ENCODE data around the gene C1QTNF9B. TPM values are rescaled to one million over a fixed set of nuclear protein-coding genes. Genes with fewer than 3 reads are reported as not detected.

C1QTNF9B gene
- total and polyA plus RNA-seq, 2 experiments from 2014 or later, result 0.27 to 0.28 TPM

DNA sequence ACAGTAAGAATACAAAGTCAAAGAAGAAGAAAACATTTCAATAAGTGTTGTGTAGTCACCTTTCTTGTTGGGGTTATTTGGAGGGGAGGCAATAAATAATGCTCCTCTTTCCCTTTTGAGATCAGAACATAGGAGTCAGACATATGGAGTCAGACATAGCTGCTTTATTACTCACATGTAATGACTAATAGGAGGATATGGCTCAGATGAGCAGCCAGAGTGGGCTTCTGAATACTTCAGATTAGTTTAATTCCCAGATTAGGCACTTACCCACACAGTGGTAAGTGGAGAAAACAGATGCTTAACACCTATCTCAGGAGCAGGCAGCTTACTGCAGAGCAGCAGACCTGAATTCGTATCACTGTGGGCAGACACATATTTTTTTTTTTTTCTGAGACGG lies 31.7 kb upstream of the C1QTNF9B start:
- no peak for ATAC-seq
- Histone ChIP-seq H3F3A (replicated peaks; ENCODE audit: low read depth) (no peaks in the 10 kb centered on the region), H3K4me2 (no peak overlapping the region), H4K20me1 (replicated peaks; ENCODE audit: insufficient read depth) (no peaks in the 10 kb centered on the region), H3K27me3 (ENCODE audit: insufficient read depth) (no peaks in the 10 kb centered on the region), H3K27ac (ENCODE audit: low read depth) (no peak overlapping the region), H3K9me2 (ENCODE audit: insufficient read depth) (no peaks in the 10 kb centered on the region), H3K79me2 (replicated peaks; ENCODE audit: insufficient read depth) (no peaks in the 10 kb centered on the region), H3K4me1 (ENCODE audit: insufficient read depth) (no peaks in the 10 kb centered on the region), H3K36me3 (ENCODE audit: insufficient read depth) (no peaks in the 10 kb centered on the region), H2AFZ (no peak overlapping the region), H3K4me3 (no peak overlapping the region)
- H3K4me3 Mint-ChIP-seq, result no peak overlapping the region
- no peak for DNase-seq (ENCODE audit: low spot score)
- H3K27ac Mint-ChIP-seq, result no peak overlapping the region
- H3K27me3 Mint-ChIP-seq (ENCODE audit: insufficient read depth, low read depth, poor library complexity), result peaks cover 1% of the 10 kb centered on the region
- TF ChIP-seq, protein P1, sequence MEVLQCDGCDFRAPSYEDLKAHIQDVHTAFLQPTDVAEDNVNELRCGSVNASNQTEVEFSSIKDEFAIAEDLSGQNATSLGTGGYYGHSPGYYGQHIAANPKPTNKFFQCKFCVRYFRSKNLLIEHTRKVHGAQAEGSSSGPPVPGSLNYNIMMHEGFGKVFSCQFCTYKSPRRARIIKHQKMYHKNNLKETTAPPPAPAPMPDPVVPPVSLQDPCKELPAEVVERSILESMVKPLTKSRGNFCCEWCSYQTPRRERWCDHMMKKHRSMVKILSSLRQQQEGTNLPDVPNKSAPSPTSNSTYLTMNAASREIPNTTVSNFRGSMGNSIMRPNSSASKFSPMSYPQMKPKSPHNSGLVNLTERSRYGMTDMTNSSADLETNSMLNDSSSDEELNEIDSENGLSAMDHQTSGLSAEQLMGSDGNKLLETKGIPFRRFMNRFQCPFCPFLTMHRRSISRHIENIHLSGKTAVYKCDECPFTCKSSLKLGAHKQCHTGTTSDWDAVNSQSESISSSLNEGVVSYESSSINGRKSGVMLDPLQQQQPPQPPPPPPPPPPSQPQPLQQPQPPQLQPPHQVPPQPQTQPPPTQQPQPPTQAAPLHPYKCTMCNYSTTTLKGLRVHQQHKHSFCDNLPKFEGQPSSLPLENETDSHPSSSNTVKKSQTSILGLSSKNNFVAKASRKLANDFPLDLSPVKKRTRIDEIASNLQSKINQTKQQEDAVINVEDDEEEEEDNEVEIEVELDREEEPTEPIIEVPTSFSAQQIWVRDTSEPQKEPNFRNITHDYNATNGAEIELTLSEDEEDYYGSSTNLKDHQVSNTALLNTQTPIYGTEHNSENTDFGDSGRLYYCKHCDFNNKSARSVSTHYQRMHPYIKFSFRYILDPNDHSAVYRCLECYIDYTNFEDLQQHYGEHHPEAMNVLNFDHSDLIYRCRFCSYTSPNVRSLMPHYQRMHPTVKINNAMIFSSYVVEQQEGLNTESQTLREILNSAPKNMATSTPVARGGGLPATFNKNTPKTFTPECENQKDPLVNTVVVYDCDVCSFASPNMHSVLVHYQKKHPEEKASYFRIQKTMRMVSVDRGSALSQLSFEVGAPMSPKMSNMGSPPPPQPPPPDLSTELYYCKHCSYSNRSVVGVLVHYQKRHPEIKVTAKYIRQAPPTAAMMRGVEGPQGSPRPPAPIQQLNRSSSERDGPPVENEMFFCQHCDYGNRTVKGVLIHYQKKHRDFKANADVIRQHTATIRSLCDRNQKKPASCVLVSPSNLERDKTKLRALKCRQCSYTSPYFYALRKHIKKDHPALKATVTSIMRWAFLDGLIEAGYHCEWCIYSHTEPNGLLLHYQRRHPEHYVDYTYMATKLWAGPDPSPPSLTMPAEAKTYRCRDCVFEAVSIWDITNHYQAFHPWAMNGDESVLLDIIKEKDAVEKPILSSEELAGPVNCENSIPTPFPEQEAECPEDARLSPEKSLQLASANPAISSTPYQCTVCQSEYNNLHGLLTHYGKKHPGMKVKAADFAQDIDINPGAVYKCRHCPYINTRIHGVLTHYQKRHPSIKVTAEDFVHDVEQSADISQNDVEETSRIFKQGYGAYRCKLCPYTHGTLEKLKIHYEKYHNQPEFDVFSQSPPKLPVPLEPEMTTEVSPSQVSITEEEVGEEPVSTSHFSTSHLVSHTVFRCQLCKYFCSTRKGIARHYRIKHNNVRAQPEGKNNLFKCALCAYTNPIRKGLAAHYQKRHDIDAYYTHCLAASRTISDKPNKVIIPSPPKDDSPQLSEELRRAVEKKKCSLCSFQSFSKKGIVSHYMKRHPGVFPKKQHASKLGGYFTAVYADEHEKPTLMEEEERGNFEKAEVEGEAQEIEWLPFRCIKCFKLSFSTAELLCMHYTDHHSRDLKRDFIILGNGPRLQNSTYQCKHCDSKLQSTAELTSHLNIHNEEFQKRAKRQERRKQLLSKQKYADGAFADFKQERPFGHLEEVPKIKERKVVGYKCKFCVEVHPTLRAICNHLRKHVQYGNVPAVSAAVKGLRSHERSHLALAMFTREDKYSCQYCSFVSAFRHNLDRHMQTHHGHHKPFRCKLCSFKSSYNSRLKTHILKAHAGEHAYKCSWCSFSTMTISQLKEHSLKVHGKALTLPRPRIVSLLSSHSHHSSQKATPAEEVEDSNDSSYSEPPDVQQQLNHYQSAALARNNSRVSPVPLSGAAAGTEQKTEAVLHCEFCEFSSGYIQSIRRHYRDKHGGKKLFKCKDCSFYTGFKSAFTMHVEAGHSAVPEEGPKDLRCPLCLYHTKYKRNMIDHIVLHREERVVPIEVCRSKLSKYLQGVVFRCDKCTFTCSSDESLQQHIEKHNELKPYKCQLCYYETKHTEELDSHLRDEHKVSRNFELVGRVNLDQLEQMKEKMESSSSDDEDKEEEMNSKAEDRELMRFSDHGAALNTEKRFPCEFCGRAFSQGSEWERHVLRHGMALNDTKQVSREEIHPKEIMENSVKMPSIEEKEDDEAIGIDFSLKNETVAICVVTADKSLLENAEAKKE (CRISPR knock-in tag; IDR thresholded peaks at IDR 0.05), result no peak
- peaks cover 4% of the 10 kb centered on the region for H3K4me1 Mint-ChIP-seq
- H3K9me3 Mint-ChIP-seq, result no peaks in the 10 kb centered on the region
- no peaks in the 10 kb centered on the region for H3K36me3 Mint-ChIP-seq (ENCODE audit: low read depth)

DNA sequence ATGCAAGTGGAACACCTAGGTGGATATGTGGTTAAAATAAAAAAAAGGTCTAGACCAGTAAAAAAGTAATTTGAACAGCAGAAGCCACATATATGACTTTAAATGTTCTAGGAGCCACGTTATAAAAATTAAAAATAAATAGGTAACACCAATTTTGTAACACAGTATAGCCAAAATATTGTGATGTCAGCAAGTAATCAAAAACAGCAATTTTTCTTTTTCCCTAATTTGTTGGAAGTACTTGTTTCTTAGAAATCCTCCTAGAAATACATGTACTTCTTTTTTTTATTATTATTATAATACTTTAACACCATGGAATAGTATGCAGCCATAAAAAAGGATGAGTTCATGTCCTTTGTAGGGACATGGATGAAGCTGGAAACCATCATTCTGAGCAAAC lies 25.7 kb upstream of the C1QTNF9B start:
- H3K4me3 Mint-ChIP-seq, result no peak overlapping the region
- no peak overlapping the region for H3K4me3 ChIP-seq
- DNase-seq (ENCODE audit: low spot score) (no peak), ATAC-seq (no peak)
- H3K79me2 ChIP-seq (replicated peaks; ENCODE audit: insufficient read depth), result no peaks in the 10 kb centered on the region
- peaks cover 2% of the 10 kb centered on the region; the same call in 2 of the 3 replicates for H3K9me3 Mint-ChIP-seq
- H3K27me3 Mint-ChIP-seq (ENCODE audit: insufficient read depth, low read depth, poor library complexity), result peaks cover 1% of the 10 kb centered on the region
- no peaks in the 10 kb centered on the region; the same call in 2 of the 3 replicates for H3K36me3 Mint-ChIP-seq (ENCODE audit: low read depth)
- H3K27me3 ChIP-seq (ENCODE audit: insufficient read depth), result no peaks in the 10 kb centered on the region
- no peaks in the 10 kb centered on the region for H3K9me2 ChIP-seq (ENCODE audit: insufficient read depth)
- peaks cover 12% of the 10 kb centered on the region for H3K4me1 ChIP-seq (ENCODE audit: insufficient read depth)
- no peak overlapping the region for H3K4me2 ChIP-seq
- no peaks in the 10 kb centered on the region for H3F3A ChIP-seq (replicated peaks; ENCODE audit: low read depth)
- no peaks in the 10 kb centered on the region for H4K20me1 ChIP-seq (replicated peaks; ENCODE audit: insufficient read depth)
- no peaks in the 10 kb centered on the region for H3K36me3 ChIP-seq (ENCODE audit: insufficient read depth)
- peaks cover 17% of the 10 kb centered on the region for H3K4me1 Mint-ChIP-seq
- H3K27ac ChIP-seq (ENCODE audit: low read depth), result no peak overlapping the region
- no peak overlapping the region for H2AFZ ChIP-seq
- no peak overlapping the region for H3K27ac Mint-ChIP-seq
- TF ChIP-seq ZNF331 (CRISPR knock-in tag; IDR thresholded peaks at IDR 0.05; ENCODE audit: low read depth), result no peak
- TF ChIP-seq JUNB (IDR thresholded peaks at IDR 0.05; ENCODE audit: unreplicated experiment), result no peak
- no peak for TF ChIP-seq NANOG (IDR thresholded peaks at IDR 0.05; ENCODE audit: borderline replicate concordance)
- TF ChIP-seq, protein P2, sequence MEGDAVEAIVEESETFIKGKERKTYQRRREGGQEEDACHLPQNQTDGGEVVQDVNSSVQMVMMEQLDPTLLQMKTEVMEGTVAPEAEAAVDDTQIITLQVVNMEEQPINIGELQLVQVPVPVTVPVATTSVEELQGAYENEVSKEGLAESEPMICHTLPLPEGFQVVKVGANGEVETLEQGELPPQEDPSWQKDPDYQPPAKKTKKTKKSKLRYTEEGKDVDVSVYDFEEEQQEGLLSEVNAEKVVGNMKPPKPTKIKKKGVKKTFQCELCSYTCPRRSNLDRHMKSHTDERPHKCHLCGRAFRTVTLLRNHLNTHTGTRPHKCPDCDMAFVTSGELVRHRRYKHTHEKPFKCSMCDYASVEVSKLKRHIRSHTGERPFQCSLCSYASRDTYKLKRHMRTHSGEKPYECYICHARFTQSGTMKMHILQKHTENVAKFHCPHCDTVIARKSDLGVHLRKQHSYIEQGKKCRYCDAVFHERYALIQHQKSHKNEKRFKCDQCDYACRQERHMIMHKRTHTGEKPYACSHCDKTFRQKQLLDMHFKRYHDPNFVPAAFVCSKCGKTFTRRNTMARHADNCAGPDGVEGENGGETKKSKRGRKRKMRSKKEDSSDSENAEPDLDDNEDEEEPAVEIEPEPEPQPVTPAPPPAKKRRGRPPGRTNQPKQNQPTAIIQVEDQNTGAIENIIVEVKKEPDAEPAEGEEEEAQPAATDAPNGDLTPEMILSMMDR (conservative IDR thresholded peaks at IDR 0.05; ENCODE audit: low read depth in 2 of 2), result no peak
- TF ChIP-seq, protein P3, sequence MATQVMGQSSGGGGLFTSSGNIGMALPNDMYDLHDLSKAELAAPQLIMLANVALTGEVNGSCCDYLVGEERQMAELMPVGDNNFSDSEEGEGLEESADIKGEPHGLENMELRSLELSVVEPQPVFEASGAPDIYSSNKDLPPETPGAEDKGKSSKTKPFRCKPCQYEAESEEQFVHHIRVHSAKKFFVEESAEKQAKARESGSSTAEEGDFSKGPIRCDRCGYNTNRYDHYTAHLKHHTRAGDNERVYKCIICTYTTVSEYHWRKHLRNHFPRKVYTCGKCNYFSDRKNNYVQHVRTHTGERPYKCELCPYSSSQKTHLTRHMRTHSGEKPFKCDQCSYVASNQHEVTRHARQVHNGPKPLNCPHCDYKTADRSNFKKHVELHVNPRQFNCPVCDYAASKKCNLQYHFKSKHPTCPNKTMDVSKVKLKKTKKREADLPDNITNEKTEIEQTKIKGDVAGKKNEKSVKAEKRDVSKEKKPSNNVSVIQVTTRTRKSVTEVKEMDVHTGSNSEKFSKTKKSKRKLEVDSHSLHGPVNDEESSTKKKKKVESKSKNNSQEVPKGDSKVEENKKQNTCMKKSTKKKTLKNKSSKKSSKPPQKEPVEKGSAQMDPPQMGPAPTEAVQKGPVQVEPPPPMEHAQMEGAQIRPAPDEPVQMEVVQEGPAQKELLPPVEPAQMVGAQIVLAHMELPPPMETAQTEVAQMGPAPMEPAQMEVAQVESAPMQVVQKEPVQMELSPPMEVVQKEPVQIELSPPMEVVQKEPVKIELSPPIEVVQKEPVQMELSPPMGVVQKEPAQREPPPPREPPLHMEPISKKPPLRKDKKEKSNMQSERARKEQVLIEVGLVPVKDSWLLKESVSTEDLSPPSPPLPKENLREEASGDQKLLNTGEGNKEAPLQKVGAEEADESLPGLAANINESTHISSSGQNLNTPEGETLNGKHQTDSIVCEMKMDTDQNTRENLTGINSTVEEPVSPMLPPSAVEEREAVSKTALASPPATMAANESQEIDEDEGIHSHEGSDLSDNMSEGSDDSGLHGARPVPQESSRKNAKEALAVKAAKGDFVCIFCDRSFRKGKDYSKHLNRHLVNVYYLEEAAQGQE (IDR thresholded peaks at IDR 0.05; ENCODE audit: unreplicated experiment), result no peak
- no peak for TF ChIP-seq POLR2AphosphoS5 (IDR thresholded peaks at IDR 0.05; ENCODE audit: low read depth)
- TF ChIP-seq EZH2phosphoT487 (IDR thresholded peaks at IDR 0.05; ENCODE audit: unreplicated experiment), result no peak
- TF ChIP-seq ZNF114 (CRISPR knock-in tag; IDR thresholded peaks at IDR 0.05), result no peak
- no peak for TF ChIP-seq CREB1 (CRISPR knock-in tag; IDR thresholded peaks at IDR 0.05; ENCODE audit: low read depth)
- no peak for TF ChIP-seq STAT1 (IDR thresholded peaks at IDR 0.05; ENCODE audit: unreplicated experiment)

All from GM23338 (cell line).